RWPE2 (cell line): ENCODE results near the gene SKOR1.

ENCODE experiments used
- ATAC-seq: fragments of 200-7000 bp; cut with Tn5 transposase; 3 replicates; pipeline ENCODE4 v1.9.1; 2021; ENCODE audit warnings: low read depth
- DNase-seq: peaks from one replicate; pipeline ENCODE4 v3.0.0-alpha.2; 2020; ENCODE audit warnings: low spot score
- H3K27ac ChIP-seq: fragments of 450-650 bp; 2 replicates; pipeline ENCODE4 v1.5.1; 2017; ENCODE audit warnings: mild to moderate bottlenecking; ENCODE audit not compliant: poor library complexity, severe bottlenecking
- H3K27me3 ChIP-seq: fragments of 250-450 bp; sonication (Bioruptor Pico); 2 replicates; pipeline ENCODE4 v1.5.1; 2021; ENCODE audit warnings: mild to moderate bottlenecking, moderate library complexity; ENCODE audit not compliant: insufficient read depth, poor library complexity, severe bottlenecking
- H3K36me3 ChIP-seq: fragments of 250-450 bp; sonication (Bioruptor Pico); 2 replicates; pipeline ENCODE4 v1.5.1; 2020; ENCODE audit warnings: low read depth, mild to moderate bottlenecking, moderate library complexity
- H3K4me1 ChIP-seq: fragments of 250-450 bp; sonication (Bioruptor Pico); 2 replicates; pipeline ENCODE4 v1.5.1; 2021; ENCODE audit warnings: mild to moderate bottlenecking, moderate library complexity; ENCODE audit not compliant: insufficient read depth, poor library complexity, severe bottlenecking
- H3K4me3 ChIP-seq: fragments of 250-450 bp; sonication (Bioruptor Pico); 2 replicates; pipeline ENCODE4 v1.5.1; 2021; ENCODE audit warnings: mild to moderate bottlenecking, moderate library complexity; ENCODE audit not compliant: severe bottlenecking
- H3K9me3 ChIP-seq: fragments of 250-450 bp; sonication (Bioruptor Pico); 2 replicates; pipeline ENCODE4 v1.5.1; 2021; ENCODE audit warnings: mild to moderate bottlenecking, moderate library complexity; ENCODE audit not compliant: severe bottlenecking
- TF ChIP-seq, protein P1 (sequence below): fragments of 450-650 bp; IDR thresholded peaks from one replicate; pipeline ENCODE4 v1.5.1; 2017; ENCODE audit warnings: mild to moderate bottlenecking, moderate library complexity; ENCODE audit not compliant: poor library complexity, severe bottlenecking

Gene SKOR1

DNA sequence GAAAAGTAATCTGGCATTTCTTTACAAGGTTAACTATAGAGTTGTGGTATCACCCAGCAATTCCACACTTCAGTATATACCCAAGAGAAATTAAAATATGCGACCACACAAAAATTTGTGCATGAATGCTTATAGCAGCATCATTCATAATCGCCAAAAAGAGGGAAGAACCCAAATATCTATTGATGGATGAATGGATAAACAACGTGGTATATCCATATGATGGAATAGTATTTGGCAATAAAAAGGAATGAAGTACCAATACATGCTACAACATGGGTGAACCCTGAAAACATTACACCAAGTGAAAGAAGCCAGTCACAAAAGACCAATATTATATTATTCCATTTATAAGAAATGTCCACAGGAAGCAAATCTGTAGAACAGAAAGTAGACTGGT, 8.6 kb upstream of the SKOR1 start:
- DNase-seq (no peak), ATAC-seq (no peak)
- Histone ChIP-seq H3K36me3 (no peaks in the 10 kb centered on the region), H3K4me3 (no peak overlapping the region), H3K9me3 (no peaks in the 10 kb centered on the region), H3K4me1 (no peaks in the 10 kb centered on the region), H3K27ac (no peak overlapping the region), H3K27me3 (peaks cover 52% of the 10 kb centered on the region)
- TF ChIP-seq, protein P1, sequence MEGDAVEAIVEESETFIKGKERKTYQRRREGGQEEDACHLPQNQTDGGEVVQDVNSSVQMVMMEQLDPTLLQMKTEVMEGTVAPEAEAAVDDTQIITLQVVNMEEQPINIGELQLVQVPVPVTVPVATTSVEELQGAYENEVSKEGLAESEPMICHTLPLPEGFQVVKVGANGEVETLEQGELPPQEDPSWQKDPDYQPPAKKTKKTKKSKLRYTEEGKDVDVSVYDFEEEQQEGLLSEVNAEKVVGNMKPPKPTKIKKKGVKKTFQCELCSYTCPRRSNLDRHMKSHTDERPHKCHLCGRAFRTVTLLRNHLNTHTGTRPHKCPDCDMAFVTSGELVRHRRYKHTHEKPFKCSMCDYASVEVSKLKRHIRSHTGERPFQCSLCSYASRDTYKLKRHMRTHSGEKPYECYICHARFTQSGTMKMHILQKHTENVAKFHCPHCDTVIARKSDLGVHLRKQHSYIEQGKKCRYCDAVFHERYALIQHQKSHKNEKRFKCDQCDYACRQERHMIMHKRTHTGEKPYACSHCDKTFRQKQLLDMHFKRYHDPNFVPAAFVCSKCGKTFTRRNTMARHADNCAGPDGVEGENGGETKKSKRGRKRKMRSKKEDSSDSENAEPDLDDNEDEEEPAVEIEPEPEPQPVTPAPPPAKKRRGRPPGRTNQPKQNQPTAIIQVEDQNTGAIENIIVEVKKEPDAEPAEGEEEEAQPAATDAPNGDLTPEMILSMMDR, result no peak

DNA sequence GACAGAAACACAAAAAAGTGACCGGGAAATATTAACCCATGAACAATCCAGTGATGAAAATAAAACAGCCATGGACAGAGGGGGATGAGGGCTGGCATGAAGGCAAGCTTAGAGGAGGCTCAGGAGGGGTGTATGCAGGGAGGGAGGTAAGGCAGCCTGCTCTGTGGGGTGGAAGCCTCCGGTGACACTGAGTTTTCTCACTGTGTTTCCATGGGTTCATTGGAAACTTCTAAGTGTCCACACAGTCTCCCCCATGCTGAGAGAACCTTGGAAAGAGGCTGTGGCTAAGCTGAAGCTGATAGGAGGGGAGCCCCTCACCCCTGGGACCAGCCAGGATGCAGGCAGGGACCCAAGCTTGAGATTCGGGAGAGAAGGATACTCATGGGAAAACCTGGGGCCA, 6.8 kb upstream of the SKOR1 start:
- H3K9me3 ChIP-seq, result no peaks in the 10 kb centered on the region
- TF ChIP-seq, protein P1, result no peak
- H3K36me3 ChIP-seq, result no peaks in the 10 kb centered on the region
- no peak overlapping the region for H3K4me3 ChIP-seq
- H3K27ac ChIP-seq, result no peak overlapping the region
- ATAC-seq (no peak), DNase-seq (peak; percentile 28)
- peaks cover 69% of the 10 kb centered on the region for H3K27me3 ChIP-seq
- H3K4me1 ChIP-seq, result no peaks in the 10 kb centered on the region

DNA sequence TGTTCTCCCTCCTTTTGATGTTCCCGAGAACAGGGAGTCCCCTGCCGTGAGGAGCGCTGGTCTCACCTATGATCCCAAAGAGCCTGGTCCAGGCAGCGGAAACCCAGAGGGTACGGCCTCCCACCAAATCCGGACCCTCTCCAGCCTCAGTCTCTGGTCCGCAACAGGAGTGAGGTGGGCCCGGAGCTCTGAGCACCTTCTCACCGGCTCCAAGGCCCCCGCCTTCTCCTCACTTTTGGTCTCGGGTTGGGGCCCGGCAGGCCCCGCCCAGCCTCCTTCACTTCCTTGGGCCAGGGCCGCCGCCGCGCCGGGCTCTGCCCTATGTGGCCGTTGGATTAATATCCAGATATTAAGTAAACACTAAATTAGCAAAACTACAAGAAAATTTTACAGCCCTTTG, 5.7 kb upstream of the SKOR1 start:
- H3K9me3 ChIP-seq, result no peaks in the 10 kb centered on the region
- H3K27ac ChIP-seq, result no peak overlapping the region
- DNase-seq (peak; percentile 63), ATAC-seq (no peak)
- TF ChIP-seq, protein P1, result no peak
- peaks cover 81% of the 10 kb centered on the region for H3K27me3 ChIP-seq
- H3K4me1 ChIP-seq, result no peaks in the 10 kb centered on the region
- H3K36me3 ChIP-seq, result no peaks in the 10 kb centered on the region
- H3K4me3 ChIP-seq, result no peak overlapping the region

DNA sequence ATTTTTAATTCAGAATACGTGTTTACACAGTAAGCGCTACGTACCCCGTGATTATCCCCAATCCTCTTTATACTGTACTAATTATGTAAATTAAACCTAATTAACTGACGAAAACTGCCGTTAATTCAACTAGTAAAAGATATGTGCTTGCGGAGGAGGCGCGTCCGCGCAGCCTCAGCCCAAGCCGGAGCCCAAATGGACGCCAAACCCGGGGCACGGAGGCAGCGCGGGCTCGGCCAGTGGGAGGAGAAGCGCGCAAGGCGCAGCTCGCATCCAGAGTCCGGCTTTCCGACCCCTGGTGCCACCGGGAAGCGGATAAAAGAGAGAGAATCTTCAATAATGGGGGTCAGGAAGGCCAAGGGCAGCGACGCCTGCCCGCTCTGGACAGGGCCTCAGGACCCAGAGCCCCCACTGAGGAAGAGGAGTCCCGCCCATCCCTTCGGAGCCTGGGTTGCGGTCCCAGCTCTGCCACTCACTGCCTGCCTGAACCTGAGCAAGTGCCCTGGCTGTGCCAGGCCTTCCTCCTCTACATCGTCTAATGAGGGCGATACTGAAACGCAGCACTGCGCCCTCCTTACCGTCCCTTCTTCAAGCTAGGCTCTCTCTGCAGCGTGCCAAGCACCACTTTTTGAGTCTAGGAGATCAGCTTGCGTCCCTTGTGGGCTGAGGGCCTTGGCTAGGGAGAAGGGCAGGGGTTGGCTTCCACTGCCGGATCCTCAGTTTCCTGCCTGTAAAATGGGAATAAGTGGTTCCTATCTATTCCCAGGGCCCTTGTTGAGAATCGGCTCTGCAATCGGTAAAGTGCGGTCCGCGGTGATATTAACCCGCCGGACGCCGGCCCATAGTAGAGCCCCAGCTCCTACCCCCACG, 5.0 kb upstream of the SKOR1 start:
- Histone ChIP-seq H3K36me3 (no peaks in the 10 kb centered on the region), H3K27ac (no peak overlapping the region), H3K9me3 (no peaks in the 10 kb centered on the region), H3K4me3 (no peak overlapping the region), H3K4me1 (no peaks in the 10 kb centered on the region), H3K27me3 (peaks cover 87% of the 10 kb centered on the region)
- peak; percentile 58 for DNase-seq
- no peak for ATAC-seq
- TF ChIP-seq, protein P1, result no peak

DNA sequence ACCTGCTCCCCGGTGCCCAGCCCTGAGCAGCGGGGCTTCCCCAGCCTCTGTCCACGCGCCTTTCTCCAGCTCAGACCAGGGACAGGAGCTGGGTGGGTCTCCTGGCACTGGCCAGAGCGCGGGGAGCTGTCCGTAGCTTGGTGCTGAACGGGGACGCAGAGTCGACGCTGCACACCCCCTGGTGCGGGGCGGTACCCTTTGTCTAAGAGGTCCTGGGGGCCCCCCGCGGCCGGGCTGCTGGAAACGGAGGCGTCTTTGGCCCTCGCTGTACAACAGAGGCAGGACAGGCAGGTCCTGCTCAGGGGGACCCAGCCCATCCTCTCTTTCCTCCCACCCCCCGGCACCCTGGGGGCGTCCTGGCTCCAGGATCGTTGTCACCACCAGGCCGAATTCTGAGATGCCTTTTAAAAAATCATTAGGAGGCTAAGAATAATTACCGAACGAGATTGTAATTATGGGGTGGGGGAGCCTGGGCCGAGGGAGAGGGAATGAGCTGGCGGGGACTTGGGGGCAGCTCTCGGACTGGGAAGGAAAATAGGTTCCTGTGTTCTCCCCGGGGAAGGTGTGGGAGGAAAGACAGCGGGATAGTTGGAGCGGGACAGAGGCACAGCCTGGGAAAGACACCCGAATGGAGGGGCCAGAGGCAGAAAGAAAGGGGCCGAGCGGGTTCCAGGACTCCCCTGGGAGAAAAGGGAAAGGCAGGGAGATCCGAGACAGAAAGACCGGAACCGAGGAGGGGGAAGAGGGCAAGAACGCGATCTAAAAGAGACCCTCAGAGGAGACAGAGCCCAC, 4.1 kb upstream of the SKOR1 start:
- DNase-seq, result no peak
- H3K27me3 ChIP-seq, result peaks cover 94% of the 10 kb centered on the region
- H3K4me3 ChIP-seq, result no peak overlapping the region

More for the DNA sequence above, 4.1 kb upstream of the SKOR1 start:
- H3K27ac ChIP-seq, result no peak overlapping the region
- H3K9me3 ChIP-seq, result no peaks in the 10 kb centered on the region
- peak; percentile 72 for ATAC-seq
- TF ChIP-seq, protein P1, result no peak
- H3K4me1 ChIP-seq, result no peaks in the 10 kb centered on the region
- no peaks in the 10 kb centered on the region for H3K36me3 ChIP-seq
